ENCODE measurements around the gene ADAMTS2. TPM values are rescaled to one million over a fixed set of nuclear protein-coding genes. Genes with fewer than 3 reads are reported as not detected.

The ADAMTS2 gene
- total RNA-seq, 1 donor from 2014 or later, result 0.29 TPM

- no peak for DNase-seq (ENCODE audit: low read depth)
- no peak for TF ChIP-seq CTCF (conservative IDR thresholded peaks at IDR 0.05; ENCODE audit: low read depth, low read length)
- no peak overlapping the region for H3K4me3 ChIP-seq (ENCODE audit: low read depth, low read length)
Measured at GRCh38 chr5:179233909-179234562, 111.2 kb downstream of the ADAMTS2 start.

GRCh38 chr5:179232091-179232735, 113.0 kb downstream of the ADAMTS2 start:
- DNase-seq (ENCODE audit: low read depth), result no peak
- no peak overlapping the region for H3K4me3 ChIP-seq (ENCODE audit: low read depth, low read length)
- no peak for TF ChIP-seq CTCF (conservative IDR thresholded peaks at IDR 0.05; ENCODE audit: low read depth, low read length)

- no peak for TF ChIP-seq CTCF (conservative IDR thresholded peaks at IDR 0.05; ENCODE audit: low read depth, low read length)
- no peak for DNase-seq (ENCODE audit: low read depth)
- H3K4me3 ChIP-seq (ENCODE audit: low read depth, low read length), result no peak overlapping the region
Measured at GRCh38 chr5:179231309-179231708, 114.0 kb downstream of the ADAMTS2 start.

GRCh38 chr5:179230061-179230461, 115.2 kb downstream of the ADAMTS2 start:
- TF ChIP-seq CTCF (conservative IDR thresholded peaks at IDR 0.05; ENCODE audit: low read depth, low read length), result no peak
- no peak overlapping the region for H3K4me3 ChIP-seq (ENCODE audit: low read depth, low read length)

GRCh38 chr5:179229331-179229831, 115.9 kb downstream of the ADAMTS2 start:
- H3K4me3 ChIP-seq (ENCODE audit: low read depth, low read length), result no peak overlapping the region
- TF ChIP-seq CTCF (conservative IDR thresholded peaks at IDR 0.05; ENCODE audit: low read depth, low read length), result no peak
- no peak for DNase-seq (ENCODE audit: low read depth)

More at GRCh38 chr5:179230061-179230461, 115.2 kb downstream of the ADAMTS2 start:
- DNase-seq (ENCODE audit: low read depth), result no peak

- no peak overlapping the region for H3K4me3 ChIP-seq (ENCODE audit: low read depth, low read length)
- peak; percentile 23 for TF ChIP-seq CTCF (conservative IDR thresholded peaks at IDR 0.05; ENCODE audit: low read depth, low read length)
- DNase-seq (ENCODE audit: low read depth), result no peak
Measured at GRCh38 chr5:179228341-179229121, 116.7 kb downstream of the ADAMTS2 start.

Data from epithelial cell of proximal tubule (primary cell).